Mucosa of descending colon (tissue), 3 donors: Measurements from ENCODE around the gene MYOG. TPM values are rescaled to one million over a fixed set of nuclear protein-coding genes. Genes with fewer than 3 reads are reported as not detected.

ENCODE experiments used
- ATAC-seq: fragments of 200-7000 bp; cut with Tn5 transposase; one replicate; pipeline ENCODE4 v1.9.1; 2020; ENCODE audit warnings: mild to moderate bottlenecking, moderate library complexity
- DNase-seq, 3 donors: peaks; one replicate each; pipeline ENCODE4 v3.0.0-alpha.2; 2020
- H3K36me3 ChIP-seq: fragments of 200-600 bp; one replicate; pipeline ENCODE4 v1.8.0; 2021; ENCODE audit warnings: low read depth, mild to moderate bottlenecking
- H3K4me1 ChIP-seq: fragments of 200-600 bp; one replicate; pipeline ENCODE4 v1.8.0; 2021; ENCODE audit warnings: low read depth, mild to moderate bottlenecking
- H3K4me3 ChIP-seq: fragments of 200-600 bp; one replicate; pipeline ENCODE4 v1.8.0; 2021; ENCODE audit warnings: mild to moderate bottlenecking
- H3K9me3 ChIP-seq: fragments of 200-600 bp; one replicate; pipeline ENCODE4 v1.8.0; 2021; ENCODE audit warnings: mild to moderate bottlenecking
- CTCF ChIP-seq: fragments of 200-600 bp; IDR thresholded peaks from one replicate; pipeline ENCODE4 v1.8.0; 2022; ENCODE audit warnings: antibody characterized with exemption, mild to moderate bottlenecking
- intact Hi-C, 2 donors: fragments of 100-400 bp; cut with DNase I in 1 of 2; cut with micrococcal nuclease in 1 of 2; formaldehyde crosslinking; loops; one replicate each; pipeline versions ENCODE4 v1.11.0 to v1.11.1; 2022; cut with DNase I, micrococcal nuclease
- total RNA-seq, 3 donors: library from RNA; stranded (reverse); fragmentation: NEBNext Ultra II Directional in 2 of 3; extraction: Animal tissue kit (Norgen Biotek cat#: 25700) in 2 of 3; gene quantifications; one replicate each; pipeline versions ENCODE4 v1.2.1 to v1.2.4, GENCODE V29; 2021 to 2023
- donor health status: DM: no; HTN: no; CAD: no; lungs with moderate emphysema.
- donor health status: DM: no; HTN: no; CAD: no.
- donor health status: DM: no; HTN: yes; CAD: no.

The MYOG gene
- total RNA-seq, 3 donors from 2014 or later, result not detected

- no peaks in the 10 kb centered on the region for H3K4me1 ChIP-seq
- H3K4me3 ChIP-seq, result no peak overlapping the region
- intact Hi-C loops, result no loop called here
- no peaks in the 10 kb centered on the region for H3K9me3 ChIP-seq
- ATAC-seq, result no peak
- H3K36me3 ChIP-seq, result no peaks in the 10 kb centered on the region
- DNase-seq, result no peak
- TF ChIP-seq CTCF, result no peak
Measured at GRCh38 chr1:203036135-203036534, 49.7 kb downstream of the MYOG start.

- no peak for ATAC-seq
- intact Hi-C loops, result no loop called here
Measured at GRCh38 chr1:203035111-203036000, 50.5 kb downstream of the MYOG start.

GRCh38 chr1:203034422-203035110, 51.2 kb downstream of the MYOG start:
- no peaks in the 10 kb centered on the region for H3K9me3 ChIP-seq
- no peak for ATAC-seq
- H3K4me1 ChIP-seq, result no peaks in the 10 kb centered on the region
- no peaks in the 10 kb centered on the region for H3K36me3 ChIP-seq
- no peak overlapping the region for H3K4me3 ChIP-seq
- intact Hi-C loops, result no loop called here
- no peak for DNase-seq
- TF ChIP-seq CTCF, result no peak

More at GRCh38 chr1:203035111-203036000, 50.5 kb downstream of the MYOG start:
- Histone ChIP-seq H3K36me3 (no peaks in the 10 kb centered on the region), H3K4me1 (no peaks in the 10 kb centered on the region), H3K9me3 (no peaks in the 10 kb centered on the region), H3K4me3 (no peak overlapping the region)
- TF ChIP-seq CTCF, result no peak
- no peak for DNase-seq

- intact Hi-C loops, result no loop called here
- no peaks in the 10 kb centered on the region for H3K4me1 ChIP-seq
- DNase-seq (no peak), ATAC-seq (no peak)
- no peak for TF ChIP-seq CTCF
- no peaks in the 10 kb centered on the region for H3K9me3 ChIP-seq
- H3K4me3 ChIP-seq, result no peak overlapping the region
- no peaks in the 10 kb centered on the region for H3K36me3 ChIP-seq
Measured at GRCh38 chr1:203033917-203034316, 51.9 kb downstream of the MYOG start.

GRCh38 chr1:203033287-203033686, 52.5 kb downstream of the MYOG start:
- no peaks in the 10 kb centered on the region for H3K36me3 ChIP-seq
- no peaks in the 10 kb centered on the region for H3K4me1 ChIP-seq
- H3K9me3 ChIP-seq, result no peaks in the 10 kb centered on the region
- ATAC-seq, result no peak
- no peak for DNase-seq
- no peak overlapping the region for H3K4me3 ChIP-seq
- intact Hi-C loops, result no loop called here
- no peak for TF ChIP-seq CTCF

Other genes starting within 250 kb of the MYOG start
- gene RABIF, start 196.9 kb downstream of the MYOG start, total RNA-seq, result 10 to 100 TPM; 11.7 to 14.7 (median 11.9) TPM
- 10 to 100 TPM; 26.4 to 33.4 (median 28.2) TPM for gene KLHL12, start 158.8 kb downstream of the MYOG start, total RNA-seq
- 10 to 100 TPM; 61.6 to 78.4 (median 65.8) TPM for gene ADIPOR1, start 127.7 kb downstream of the MYOG start, total RNA-seq
- gene CYB5R1, start 118.8 kb downstream of the MYOG start, total RNA-seq, result 10 to 100 TPM; 22.6 to 44.8 (median 28.4) TPM
- 100 to 1,000 TPM in 1 of 3 donors, 10 to 100 TPM in 2; 73.9 to 108 (median 93.2) TPM for gene TMEM183A, start 78.6 kb downstream of the MYOG start, total RNA-seq
- gene PPFIA4, start 59.5 kb downstream of the MYOG start, total RNA-seq, result 1 to 10 TPM in 1 of 3 donors, under 1 TPM in 2; 0.43 to 4.0 (median 0.60) TPM
- 1 to 10 TPM in 1 of 3 donors, under 1 TPM in 2; 0.53 to 1.3 (median 0.78) TPM for gene ADORA1, start 41.7 kb upstream of the MYOG start, total RNA-seq
- gene MYBPH, start 89.8 kb upstream of the MYOG start, total RNA-seq, result not detected
- 10 to 100 TPM in 1 of 3 donors, 1 to 10 TPM in 1, under 1 TPM in 1; 0.58 to 10.8 (median 1.8) TPM for gene CHI3L1, start 100.7 kb upstream of the MYOG start, total RNA-seq
- gene CHIT1, start 143.7 kb upstream of the MYOG start, total RNA-seq, result under 1 TPM in 2 of 3 donors, not detected in 1; 0.13 to 0.96 TPM
- gene BTG2, start 219.5 kb upstream of the MYOG start, total RNA-seq, result 100 to 1,000 TPM in 1 of 3 donors, 10 to 100 TPM in 2; 65.7 to 406 (median 69.1) TPM